Bronchial epithelial cell (primary cell): ENCODE data around the gene FAM83D. TPM values are rescaled to one million over a fixed set of nuclear protein-coding genes. Genes with fewer than 3 reads are reported as not detected.

ENCODE experiments used
- DNase-seq: peaks from one replicate; pipeline ENCODE4 v3.0.0-alpha.2; 2010; ENCODE audit warnings: low read depth
- FAIRE-seq: peaks from 2 replicates; lab custom pipeline; 2011; peaks lifted over from hg19 to GRCh38; lab: Jason Lieb, UNC
- H3K27me3 ChIP-seq: 2 replicates; pipeline ENCODE4 v1.5.1; 2011; ENCODE audit warnings: low read length; ENCODE audit not compliant: control insufficient read depth, insufficient read depth
- H3K36me3 ChIP-seq: 2 replicates; pipeline ENCODE4 v1.5.1; 2011; ENCODE audit warnings: low read length; ENCODE audit not compliant: control insufficient read depth, insufficient read depth
- H3K4me3 ChIP-seq: 2 replicates; pipeline ENCODE4 v1.5.1; 2011; ENCODE audit warnings: mild to moderate bottlenecking, low read depth, low read length, control low read depth
- total RNA-seq: library from RNA; depleted of rRNA; stranded (reverse); fragments of >200 nt; gene quantifications from 2 replicates; pipeline ENCODE4 v1.2.1, GENCODE V29; 2014
- TF ChIP-seq, protein P1 (sequence below): IDR thresholded peaks from 2 replicates; pipeline ENCODE4 v1.5.1; 2011; ENCODE audit warnings: mild to moderate bottlenecking, moderate library complexity, low read length, control low read depth, inconsistent platforms; ENCODE audit not compliant: insufficient read depth, severe bottlenecking

Gene FAM83D
- total RNA-seq, 1 donor from 2014 or later: 2.6 TPM

- Histone ChIP-seq H3K27me3 (no peaks in the 10 kb centered on the region), H3K36me3 (no peaks in the 10 kb centered on the region), H3K4me3 (no peak overlapping the region)
- FAIRE-seq (no peak), DNase-seq (no peak)
- TF ChIP-seq, protein P1, sequence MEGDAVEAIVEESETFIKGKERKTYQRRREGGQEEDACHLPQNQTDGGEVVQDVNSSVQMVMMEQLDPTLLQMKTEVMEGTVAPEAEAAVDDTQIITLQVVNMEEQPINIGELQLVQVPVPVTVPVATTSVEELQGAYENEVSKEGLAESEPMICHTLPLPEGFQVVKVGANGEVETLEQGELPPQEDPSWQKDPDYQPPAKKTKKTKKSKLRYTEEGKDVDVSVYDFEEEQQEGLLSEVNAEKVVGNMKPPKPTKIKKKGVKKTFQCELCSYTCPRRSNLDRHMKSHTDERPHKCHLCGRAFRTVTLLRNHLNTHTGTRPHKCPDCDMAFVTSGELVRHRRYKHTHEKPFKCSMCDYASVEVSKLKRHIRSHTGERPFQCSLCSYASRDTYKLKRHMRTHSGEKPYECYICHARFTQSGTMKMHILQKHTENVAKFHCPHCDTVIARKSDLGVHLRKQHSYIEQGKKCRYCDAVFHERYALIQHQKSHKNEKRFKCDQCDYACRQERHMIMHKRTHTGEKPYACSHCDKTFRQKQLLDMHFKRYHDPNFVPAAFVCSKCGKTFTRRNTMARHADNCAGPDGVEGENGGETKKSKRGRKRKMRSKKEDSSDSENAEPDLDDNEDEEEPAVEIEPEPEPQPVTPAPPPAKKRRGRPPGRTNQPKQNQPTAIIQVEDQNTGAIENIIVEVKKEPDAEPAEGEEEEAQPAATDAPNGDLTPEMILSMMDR: no peak
Observed at GRCh38 chr20:38934530-38934929, 8.3 kb downstream of the FAM83D start.

- FAIRE-seq (no peak), DNase-seq (peak; percentile 30)
- H3K36me3 ChIP-seq: no peaks in the 10 kb centered on the region
- H3K4me3 ChIP-seq: no peak overlapping the region
- TF ChIP-seq, protein P1: no peak
- no peaks in the 10 kb centered on the region for H3K27me3 ChIP-seq
Observed at GRCh38 chr20:38935285-38935684, 9.1 kb downstream of the FAM83D start.

DNA sequence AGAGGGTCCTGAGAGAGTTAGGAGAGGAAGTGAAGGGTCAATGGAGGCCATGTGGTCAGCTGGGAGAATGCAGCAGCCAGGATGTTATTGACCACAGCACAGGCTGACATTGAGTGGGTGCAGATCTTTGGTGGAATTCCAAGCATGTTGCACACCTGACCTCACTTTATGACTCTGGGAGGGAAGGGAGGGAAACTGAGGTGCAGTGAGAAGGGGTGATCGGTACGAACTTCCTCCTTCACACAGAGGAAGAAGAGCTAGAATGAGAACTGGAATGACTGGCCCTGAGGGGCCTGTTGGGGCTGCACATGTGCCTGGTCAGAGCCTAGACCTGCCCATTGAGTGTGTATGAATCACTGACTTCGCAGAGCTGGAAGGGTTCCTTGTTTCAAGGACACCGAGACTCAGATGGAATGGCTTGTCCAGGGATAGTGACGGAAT, 9.8 kb downstream of the FAM83D start:
- TF ChIP-seq, protein P1: no peak
- H3K36me3 ChIP-seq: no peaks in the 10 kb centered on the region
- DNase-seq: peak; percentile 78
- FAIRE-seq: no peak
- no peaks in the 10 kb centered on the region for H3K27me3 ChIP-seq
- H3K4me3 ChIP-seq: no peak overlapping the region

GRCh38 chr20:38937000-38937399, 10.8 kb downstream of the FAM83D start:
- H3K4me3 ChIP-seq: no peak overlapping the region
- H3K36me3 ChIP-seq: no peaks in the 10 kb centered on the region
- no peak for FAIRE-seq
- TF ChIP-seq, protein P1: no peak
- DNase-seq: no peak
- no peaks in the 10 kb centered on the region for H3K27me3 ChIP-seq

GRCh38 chr20:38937978-38938473, 11.8 kb downstream of the FAM83D start:
- TF ChIP-seq, protein P1: no peak
- Histone ChIP-seq H3K36me3 (no peaks in the 10 kb centered on the region), H3K4me3 (no peak overlapping the region), H3K27me3 (no peaks in the 10 kb centered on the region)
- FAIRE-seq: no peak
- peak; percentile 53 for DNase-seq

DNA sequence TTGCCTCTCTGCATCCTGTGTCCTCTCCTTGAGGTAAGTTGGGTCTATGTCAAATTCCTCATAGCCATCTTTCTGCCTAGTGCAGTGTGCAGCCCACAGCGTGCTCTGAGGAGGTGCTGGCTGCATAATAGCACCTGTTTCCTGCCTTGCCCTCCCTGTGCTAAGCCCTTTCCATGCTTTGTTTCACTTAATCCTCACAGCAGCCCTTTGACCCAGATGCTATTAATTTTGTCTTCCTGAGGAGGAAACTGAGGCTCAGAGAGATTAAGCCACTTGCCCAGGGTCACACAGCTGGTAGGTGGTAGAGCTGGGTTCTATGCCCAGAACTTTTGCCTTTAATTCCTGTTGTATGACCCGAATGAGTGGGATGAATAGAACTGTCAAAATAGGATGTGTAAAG, 13.5 kb downstream of the FAM83D start:
- peaks cover 2% of the 10 kb centered on the region for H3K36me3 ChIP-seq
- TF ChIP-seq, protein P1: no peak
- DNase-seq (no peak), FAIRE-seq (no peak)
- no peaks in the 10 kb centered on the region for H3K27me3 ChIP-seq
- H3K4me3 ChIP-seq: no peak overlapping the region
